Keratinocyte (primary cell): ENCODE measurements around the gene USP12. TPM values are rescaled to one million over a fixed set of nuclear protein-coding genes. Genes with fewer than 3 reads are reported as not detected.

Source experiments
- DNase-seq: peaks from one replicate; pipeline ENCODE4 v3.0.0-alpha.2; 2011; ENCODE audit warnings: low read depth, missing footprints, low spot score
- FAIRE-seq: peaks from 2 replicates; lab custom pipeline; 2011; peaks lifted over from hg19 to GRCh38; lab: Jason Lieb, UNC
- H2AFZ ChIP-seq: 2 replicates; pipeline ENCODE4 v1.6.0; 2012; ENCODE audit warnings: low read length, control low read depth, inconsistent platforms; ENCODE audit not compliant: control insufficient read depth
- H3K27ac ChIP-seq: 2 replicates; pipeline ENCODE4 v1.5.1; 2011; ENCODE audit warnings: low read length; ENCODE audit not compliant: control insufficient read depth, insufficient read depth
- H3K27me3 ChIP-seq: 3 replicates; pipeline ENCODE4 v1.6.0; 2011; ENCODE audit warnings: low read length; ENCODE audit not compliant: control insufficient read depth, insufficient read depth; ENCODE audit errors: extremely low read depth
- H3K36me3 ChIP-seq, 2 experiments: 2 replicates in 1 of 2; 3 replicates in 1 of 2; pipeline ENCODE4 v1.5.1; 2011; ENCODE audit warnings: low read length in 2 of 2, mild to moderate bottlenecking in 1 of 2; ENCODE audit not compliant: control insufficient read depth in 2 of 2, insufficient read depth in 2 of 2; ENCODE audit errors: extremely low read depth in 1 of 2
- H3K4me1 ChIP-seq: 3 replicates; pipeline ENCODE4 v1.5.1; 2011; ENCODE audit warnings: low read length; ENCODE audit not compliant: control insufficient read depth, insufficient read depth; ENCODE audit errors: extremely low read depth
- H3K4me2 ChIP-seq: 3 replicates; pipeline ENCODE4 v1.6.0; 2011; ENCODE audit warnings: low read depth, low read length; ENCODE audit not compliant: control insufficient read depth, insufficient read depth; ENCODE audit errors: extremely low read depth
- H3K4me3 ChIP-seq, 3 experiments: fragments of 200-600 bp in 1 of 3; sonication (generic) in 1 of 3; 2 replicates in 2 of 3; 3 replicates in 1 of 3; pipeline ENCODE4 v1.5.1; 2011 to 2016; ENCODE audit warnings: low read length in 3 of 3, mild to moderate bottlenecking in 3 of 3, control low read depth in 2 of 3, inconsistent platforms in 1 of 3, low read depth in 1 of 3, mixed read lengths in 1 of 3, mixed run types in 1 of 3, moderate library complexity in 1 of 3; ENCODE audit not compliant: control insufficient read depth in 2 of 3, insufficient read depth in 2 of 3; ENCODE audit errors: extremely low read depth in 1 of 3
- H3K79me2 ChIP-seq: 2 replicates; pipeline ENCODE4 v1.6.0; 2012; ENCODE audit warnings: low read length; ENCODE audit not compliant: control insufficient read depth, insufficient read depth
- H3K9ac ChIP-seq: 3 replicates; pipeline ENCODE4 v1.6.0; 2011; ENCODE audit warnings: low read length; ENCODE audit not compliant: control insufficient read depth, insufficient read depth; ENCODE audit errors: extremely low read depth
- H3K9me1 ChIP-seq: 3 replicates; pipeline ENCODE4 v1.6.0; 2011; ENCODE audit warnings: low read length; ENCODE audit not compliant: control insufficient read depth, insufficient read depth; ENCODE audit errors: extremely low read depth
- H3K9me3 ChIP-seq: 2 replicates; pipeline ENCODE4 v1.5.1; 2012; ENCODE audit warnings: low read depth, low read length; ENCODE audit not compliant: control insufficient read depth
- H4K20me1 ChIP-seq: 3 replicates; pipeline ENCODE4 v1.6.0; 2011; ENCODE audit warnings: low read length; ENCODE audit not compliant: control insufficient read depth, insufficient read depth; ENCODE audit errors: extremely low read depth
- CTCF ChIP-seq, 3 experiments: IDR thresholded peaks in 1 of 3; conservative IDR thresholded peaks in 1 of 3; optimal IDR thresholded peaks in 1 of 3; 2 replicates in 2 of 3; 3 replicates in 1 of 3; pipeline versions ENCODE3 to v1.5.1; 2011; ENCODE audit warnings: low read length in 3 of 3, mild to moderate bottlenecking in 3 of 3, moderate library complexity in 2 of 3, control low read depth in 1 of 3, inconsistent platforms in 1 of 3; ENCODE audit not compliant: insufficient read depth in 2 of 3; ENCODE audit errors: extremely low read depth in 1 of 3
- EZH2 ChIP-seq: IDR thresholded peaks from one replicate; pipeline ENCODE4 v1.6.1; 2012; ENCODE audit warnings: inconsistent platforms, mild to moderate bottlenecking, low read length, moderate library complexity
- dilution Hi-C: fragments of 300-500 bp; cut with MboI; formaldehyde crosslinking; loops from one replicate; pipeline ENCODE4 v1.7.0; 2020; ENCODE audit warnings: low sequenced_read_pairs; ENCODE audit not compliant: extremely low pct_ligation_motif_present
- polyA plus RNA-seq, 5 experiments: library from polyadenylated mRNA; depleted of rRNA in 3 of 5; stranded (reverse) in 3 of 5; stranded (forward) in 1 of 5; unstranded in 1 of 5; fragments of >200 nt; gene quantifications; 1 replicate in 1 of 5; 2 replicates in 3 of 5; 3 replicates in 1 of 5; pipeline versions ENCODE4 v1.2.1 to v1.2.3, GENCODE V29; 2011 to 2012; ENCODE audit warnings: missing spikeins in 2 of 5, low read depth in 1 of 5, low replicate concordance in 1 of 5

Gene USP12
- polyA plus RNA-seq, 1 donor (not counting 4 experiments of a cell fraction or from before 2014, with no cell fraction given) = 20.7 TPM

DNA sequence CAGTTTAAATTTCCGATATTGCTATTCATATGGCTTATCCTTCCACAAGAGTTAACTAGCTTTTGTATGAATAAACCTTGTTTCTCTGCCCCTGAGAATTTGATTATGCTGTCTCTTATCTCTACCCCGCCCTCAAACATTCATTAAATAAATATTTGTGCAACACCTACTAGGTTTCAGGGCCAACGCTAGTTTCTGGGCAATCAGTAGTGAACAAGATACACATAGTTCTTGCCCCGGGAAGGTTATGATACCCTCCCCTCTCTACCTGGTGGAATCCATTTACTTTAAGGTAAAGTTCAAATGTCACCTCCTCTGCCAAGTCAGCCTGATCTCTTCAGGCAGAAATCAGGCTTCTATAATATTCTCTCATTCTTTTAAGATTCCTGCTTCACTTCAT, 16.6 kb upstream of the USP12 start:
- H3K4me1 ChIP-seq = no peaks in the 10 kb centered on the region
- no peaks in the 10 kb centered on the region for H3K36me3 ChIP-seq
- dilution Hi-C loops = no loop called here
- FAIRE-seq = no peak
- no peaks in the 10 kb centered on the region for H4K20me1 ChIP-seq
- H3K27me3 ChIP-seq = no peaks in the 10 kb centered on the region
- H3K27ac ChIP-seq = no peak overlapping the region
- DNase-seq = no peak
- no peak for TF ChIP-seq EZH2
- no peak for TF ChIP-seq CTCF (optimal IDR thresholded peaks at IDR 0.05 in 1 of 3, IDR thresholded peaks at IDR 0.05 in 1 of 3, conservative IDR thresholded peaks at IDR 0.05 in 1 of 3; ENCODE audit: extremely low read depth in 1 of 3, insufficient read depth in 2 of 3, low read length in 3 of 3)
- no peaks in the 10 kb centered on the region for H3K9me1 ChIP-seq
- no peak overlapping the region for H3K9ac ChIP-seq
- no peak overlapping the region for H3K4me2 ChIP-seq
- no peak overlapping the region for H2AFZ ChIP-seq
- no peaks in the 10 kb centered on the region for H3K79me2 ChIP-seq
- H3K4me3 ChIP-seq = no peak overlapping the region
- no peaks in the 10 kb centered on the region for H3K9me3 ChIP-seq

DNA sequence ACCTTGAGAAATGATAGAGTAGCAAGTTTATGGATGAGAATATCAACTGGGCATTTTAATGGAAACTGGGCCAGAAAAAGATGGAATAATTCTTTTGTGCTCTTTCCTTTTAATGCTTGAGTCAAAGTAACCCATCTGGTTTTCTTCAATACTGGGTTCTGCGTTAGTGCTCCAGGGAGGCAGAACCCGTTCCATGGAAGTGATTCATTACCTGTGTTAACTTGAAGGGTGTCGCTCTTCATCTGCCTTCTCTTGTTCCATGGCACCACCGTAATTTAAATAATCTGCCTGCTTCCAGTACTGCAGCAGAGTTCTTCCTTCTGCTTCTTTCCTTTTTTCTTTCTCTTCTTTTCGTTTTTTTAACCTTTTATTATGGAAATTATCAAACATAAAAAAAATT, 14.7 kb upstream of the USP12 start:
- Histone ChIP-seq H3K4me2 (no peak overlapping the region), H3K9ac (no peak overlapping the region), H2AFZ (no peak overlapping the region), H3K9me1 (no peaks in the 10 kb centered on the region), H4K20me1 (no peaks in the 10 kb centered on the region), H3K4me3 (no peak overlapping the region), H3K4me1 (no peaks in the 10 kb centered on the region), H3K79me2 (no peaks in the 10 kb centered on the region), H3K27ac (no peak overlapping the region), H3K9me3 (no peaks in the 10 kb centered on the region), H3K27me3 (no peaks in the 10 kb centered on the region), H3K36me3 (no peaks in the 10 kb centered on the region)
- dilution Hi-C loops = no loop called here
- peak in 1 of 3 experiments; percentile 27 for TF ChIP-seq CTCF (optimal IDR thresholded peaks at IDR 0.05 in 1 of 3, IDR thresholded peaks at IDR 0.05 in 1 of 3, conservative IDR thresholded peaks at IDR 0.05 in 1 of 3; ENCODE audit: extremely low read depth in 1 of 3, insufficient read depth in 2 of 3, low read length in 3 of 3)
- TF ChIP-seq EZH2 = no peak
- FAIRE-seq (peak; percentile 85), DNase-seq (no peak)
